T follicular helper cell (primary cell): ENCODE measurements around the gene PKP1.
"Not testable (repeated sequence)": the region's sequence is repeated elsewhere in the genome, so short reads cannot be mapped to it uniquely, and the experiment has no call there.

Experiments used
- DNase-seq: peaks from one replicate; pipeline ENCODE4 v3.0.0-alpha.2; 2020; ENCODE audit warnings: low read depth
- total RNA-seq, 2 experiments: gene quantifications; one replicate each; lab custom pipeline; 2026; lab: John Stamatoyannopoulos, UW

Gene PKP1, protein sequence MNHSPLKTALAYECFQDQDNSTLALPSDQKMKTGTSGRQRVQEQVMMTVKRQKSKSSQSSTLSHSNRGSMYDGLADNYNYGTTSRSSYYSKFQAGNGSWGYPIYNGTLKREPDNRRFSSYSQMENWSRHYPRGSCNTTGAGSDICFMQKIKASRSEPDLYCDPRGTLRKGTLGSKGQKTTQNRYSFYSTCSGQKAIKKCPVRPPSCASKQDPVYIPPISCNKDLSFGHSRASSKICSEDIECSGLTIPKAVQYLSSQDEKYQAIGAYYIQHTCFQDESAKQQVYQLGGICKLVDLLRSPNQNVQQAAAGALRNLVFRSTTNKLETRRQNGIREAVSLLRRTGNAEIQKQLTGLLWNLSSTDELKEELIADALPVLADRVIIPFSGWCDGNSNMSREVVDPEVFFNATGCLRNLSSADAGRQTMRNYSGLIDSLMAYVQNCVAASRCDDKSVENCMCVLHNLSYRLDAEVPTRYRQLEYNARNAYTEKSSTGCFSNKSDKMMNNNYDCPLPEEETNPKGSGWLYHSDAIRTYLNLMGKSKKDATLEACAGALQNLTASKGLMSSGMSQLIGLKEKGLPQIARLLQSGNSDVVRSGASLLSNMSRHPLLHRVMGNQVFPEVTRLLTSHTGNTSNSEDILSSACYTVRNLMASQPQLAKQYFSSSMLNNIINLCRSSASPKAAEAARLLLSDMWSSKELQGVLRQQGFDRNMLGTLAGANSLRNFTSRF
- 0 reads per million in 2 experiments for total RNA-seq

DNA sequence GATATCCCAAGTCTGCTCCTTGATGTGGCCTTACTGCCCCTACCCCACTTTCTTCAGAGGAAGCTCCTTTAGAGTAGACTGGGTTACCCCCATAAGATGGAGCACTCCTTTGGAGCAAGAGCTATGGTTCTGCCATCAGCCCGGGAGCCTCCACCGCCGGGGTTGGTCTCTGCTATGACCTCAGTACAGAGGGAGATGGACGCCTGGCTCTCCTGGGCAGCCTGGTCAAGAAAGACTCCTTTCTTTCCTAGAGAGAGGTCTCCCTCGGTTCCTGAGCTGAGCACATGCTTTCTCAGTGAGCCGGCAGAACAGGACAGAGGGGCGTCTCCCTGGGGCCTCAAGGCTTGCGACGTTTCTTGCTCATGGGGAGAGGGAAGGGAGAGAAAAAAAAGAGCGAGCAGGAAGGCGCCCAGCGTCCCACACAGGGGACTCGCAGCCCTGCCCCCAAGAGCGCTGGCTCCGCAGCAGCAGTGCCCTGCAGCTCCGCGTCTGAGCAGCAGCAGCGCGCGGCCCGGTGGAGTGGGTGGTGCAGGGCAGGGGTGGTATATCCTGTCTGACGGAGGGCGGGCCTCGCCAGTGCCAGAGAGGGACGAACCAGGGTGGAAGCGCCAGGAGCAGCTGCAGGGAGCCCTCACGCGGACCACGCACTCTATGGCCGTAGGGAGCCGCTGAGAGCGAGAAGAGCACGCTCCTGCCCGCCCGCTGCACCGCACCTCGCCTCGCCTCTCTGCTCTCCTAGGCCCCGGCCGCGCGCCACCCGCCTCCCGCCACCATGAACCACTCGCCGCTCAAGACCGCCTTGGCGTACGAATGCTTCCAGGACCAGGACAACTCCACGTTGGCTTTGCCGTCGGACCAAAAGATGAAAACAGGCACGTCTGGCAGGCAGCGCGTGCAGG is at the start of gene PKP1:
Gene PKP1 (plus strand): TSS at position 576 of the 899 bp plus-strand sequence. CDS start 197 bp downstream, at position 773.
- no peak for DNase-seq

DNA sequence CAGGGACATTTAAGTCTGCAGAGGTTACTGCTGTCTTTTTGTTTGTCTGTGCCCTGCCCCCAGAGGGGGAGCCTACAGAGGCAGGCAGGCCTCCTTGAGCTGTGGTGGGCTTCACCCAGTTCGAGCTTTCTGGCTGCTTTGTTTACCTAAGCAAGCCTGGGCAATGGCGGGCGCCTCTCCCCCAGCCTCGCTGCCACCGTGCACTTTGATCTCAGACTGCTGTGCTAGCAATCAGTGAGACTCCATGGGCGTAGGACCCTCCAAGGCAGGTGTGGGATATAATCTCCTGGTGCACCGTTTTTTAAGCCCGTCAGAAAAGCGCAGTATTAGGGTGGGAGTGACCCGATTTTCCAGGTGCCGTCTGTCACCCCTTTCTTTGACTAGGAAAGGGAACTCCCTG is 43.7 kb upstream of the PKP1 start:
- DNase-seq: not testable (repeated sequence)

DNA sequence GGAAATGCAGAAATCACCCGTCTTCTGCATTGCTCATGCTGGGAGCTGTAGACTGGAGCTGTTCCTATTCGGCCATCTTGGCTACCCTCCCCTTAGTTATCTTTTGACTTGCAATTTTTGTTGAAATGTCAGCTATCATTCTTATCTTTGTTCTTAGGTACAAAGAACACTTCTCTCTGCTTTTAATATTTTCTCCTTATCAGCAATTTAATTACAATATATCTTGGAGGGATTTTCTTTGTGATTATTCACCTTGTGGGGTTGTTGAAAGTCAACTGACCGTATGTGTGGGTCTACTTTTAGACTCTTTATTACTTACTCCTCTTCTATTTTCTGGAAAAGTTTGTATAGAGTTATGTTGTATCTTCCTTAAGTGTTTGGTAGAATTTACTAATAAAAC is 43.1 kb upstream of the PKP1 start:
- no peak for DNase-seq

DNA sequence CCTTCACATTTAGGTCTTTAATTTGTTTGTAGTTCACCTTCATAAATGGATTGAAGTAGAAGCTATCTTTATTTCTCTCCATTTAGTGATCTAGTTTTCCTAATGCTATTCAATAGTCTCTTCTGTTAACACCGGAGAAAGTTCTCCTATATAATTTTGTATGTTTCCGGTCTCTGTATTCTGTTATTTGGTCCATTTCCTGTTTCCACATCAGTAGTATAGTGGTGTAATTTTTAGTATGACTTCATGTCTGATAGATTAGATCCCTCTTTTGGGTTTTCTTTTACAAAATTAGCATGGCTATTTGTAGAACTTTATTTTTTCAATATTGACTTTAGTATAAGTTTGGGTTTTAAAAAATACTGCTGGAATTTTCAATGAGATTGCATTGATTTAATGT is 41.6 kb upstream of the PKP1 start:
- no peak for DNase-seq

DNA sequence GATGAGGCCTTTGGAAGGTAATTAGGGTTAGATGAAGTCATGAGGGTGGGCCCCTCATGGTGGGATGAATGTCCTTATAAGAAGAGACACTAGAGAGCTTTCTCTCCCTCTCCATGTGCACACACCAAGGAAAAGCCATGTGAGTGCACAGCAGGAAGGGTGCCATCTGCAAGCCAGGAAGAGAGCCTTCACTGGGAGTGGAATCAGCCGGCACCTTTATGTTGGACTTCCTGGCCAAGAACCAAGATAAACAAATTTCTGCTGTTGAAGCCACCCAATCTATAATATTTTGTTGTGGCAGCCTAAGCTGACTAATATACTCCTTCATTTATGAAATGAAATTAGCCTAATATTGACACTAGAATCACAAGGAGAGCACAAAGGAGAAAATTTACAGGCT is 38.2 kb upstream of the PKP1 start:
- no peak for DNase-seq

DNA sequence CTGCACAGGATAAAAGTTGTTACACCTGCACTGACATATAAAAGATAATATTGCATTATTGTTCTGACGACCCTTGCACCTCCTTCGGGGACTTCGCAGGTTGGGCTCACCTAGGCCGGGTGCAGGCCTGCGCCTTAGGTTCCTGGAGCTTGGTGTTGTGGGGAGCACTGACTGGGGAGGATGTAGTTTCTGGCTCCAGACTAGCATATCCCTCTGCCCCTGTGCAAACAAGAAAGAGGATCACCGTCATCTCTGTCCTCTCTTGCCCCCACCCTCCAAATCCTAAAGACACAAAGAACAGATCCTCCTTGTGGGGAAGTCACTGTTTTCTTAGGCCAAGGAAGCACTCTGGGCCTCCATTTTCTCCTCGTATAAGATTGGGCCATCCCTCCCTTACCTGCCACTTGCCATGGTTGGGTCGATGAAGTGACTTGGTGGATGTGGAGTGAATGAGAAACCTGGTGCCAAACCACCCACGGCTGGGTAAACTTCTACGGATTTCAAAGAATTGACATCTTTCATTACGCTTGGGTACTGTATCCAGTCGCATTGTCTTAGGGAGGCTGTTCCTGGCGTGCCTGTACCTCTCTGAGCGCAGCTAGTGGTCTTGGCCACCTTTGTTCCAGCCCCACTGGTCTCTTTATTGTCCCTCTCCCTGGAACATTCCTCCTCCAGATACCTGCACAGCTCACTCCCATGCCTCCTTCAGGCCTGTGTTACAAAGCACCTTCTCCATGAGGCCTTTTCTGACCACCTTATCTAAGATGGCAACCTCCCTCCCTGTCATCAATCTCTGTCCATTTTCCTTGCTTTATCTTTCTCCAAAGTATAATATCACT is 34.4 kb upstream of the PKP1 start:
- DNase-seq: no peak

DNA sequence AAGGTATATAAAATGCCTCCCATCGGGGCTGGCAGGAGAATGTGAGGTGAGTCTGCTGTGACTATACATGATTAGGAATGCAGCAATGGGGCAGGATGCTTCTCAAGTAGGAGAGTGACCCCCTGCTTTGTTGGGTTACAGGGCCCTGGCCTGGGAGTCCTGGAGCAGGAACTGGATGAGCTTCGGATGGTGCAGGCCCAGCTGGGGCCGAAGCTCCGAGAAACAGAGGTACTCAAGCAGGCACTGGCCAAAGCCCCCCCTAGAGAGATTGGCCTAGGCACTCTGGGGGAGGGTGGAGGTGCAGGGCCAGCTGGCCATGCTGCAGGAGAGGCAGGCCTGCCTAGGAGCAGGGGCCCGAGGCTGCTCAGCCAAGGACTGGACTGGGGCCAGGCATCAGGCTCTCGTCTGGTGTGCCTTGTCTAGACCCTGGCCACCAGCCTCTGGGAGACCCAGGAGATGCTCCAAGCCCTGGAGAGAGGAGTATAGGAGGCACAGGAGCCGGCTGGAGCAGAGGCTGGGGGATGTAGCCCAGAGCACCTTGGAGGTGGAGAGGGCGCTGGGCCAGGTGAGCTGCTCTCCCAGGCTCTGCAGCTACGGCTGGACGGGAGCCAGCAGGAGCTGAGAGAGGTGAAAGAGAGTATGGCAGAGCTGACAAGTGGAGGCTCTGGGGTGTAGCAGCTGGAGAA is 32.8 kb upstream of the PKP1 start:
- no peak for DNase-seq

DNA sequence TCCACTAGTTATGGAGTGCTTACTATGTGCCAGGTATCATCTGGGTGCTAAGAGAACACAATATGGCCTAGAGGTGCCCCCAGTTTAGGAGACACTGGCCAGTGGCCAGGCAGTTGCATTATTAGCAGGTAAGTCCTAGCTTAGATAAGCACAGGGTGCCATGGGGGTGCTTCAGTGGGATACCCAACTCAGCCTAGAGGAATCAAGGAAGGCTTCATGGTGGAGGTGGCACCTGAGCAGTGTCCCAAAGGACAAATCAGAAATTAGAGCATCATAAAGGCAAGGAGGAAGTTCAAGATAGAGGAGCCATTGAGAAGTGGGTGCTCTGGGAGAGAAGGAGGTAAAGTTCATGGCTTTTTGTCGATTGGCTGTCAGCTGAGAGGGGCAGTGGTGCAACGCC is 31.9 kb upstream of the PKP1 start:
- DNase-seq: no peak

DNA sequence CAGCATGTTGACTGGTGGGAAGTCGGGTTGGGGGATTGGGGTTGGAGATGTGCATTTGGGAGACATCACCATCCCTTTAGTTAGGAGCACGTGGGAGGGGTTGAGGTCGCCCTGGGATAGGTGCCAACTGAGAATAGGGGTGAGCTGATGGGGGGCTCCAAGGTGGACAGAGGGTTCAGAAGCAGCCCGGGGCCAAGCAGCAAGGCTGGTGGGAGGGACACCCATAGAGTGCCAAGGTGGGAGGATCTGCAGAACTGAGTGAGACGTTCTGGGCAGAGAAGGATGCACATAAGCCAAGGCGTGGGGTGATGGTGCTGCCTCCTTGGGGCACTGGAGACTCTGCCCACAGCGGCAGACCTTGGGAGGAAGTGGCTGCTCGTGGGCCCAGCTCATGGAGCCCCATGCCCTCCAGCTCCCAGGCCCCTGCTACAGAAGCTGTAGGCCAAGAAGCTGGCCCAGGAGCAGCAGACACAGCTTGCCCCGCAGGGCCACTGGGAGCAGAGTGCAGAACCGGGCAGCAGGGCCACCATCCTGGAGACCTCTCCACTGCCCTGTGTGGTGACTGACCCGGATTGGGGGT is 31.4 kb upstream of the PKP1 start:
- DNase-seq: no peak

DNA sequence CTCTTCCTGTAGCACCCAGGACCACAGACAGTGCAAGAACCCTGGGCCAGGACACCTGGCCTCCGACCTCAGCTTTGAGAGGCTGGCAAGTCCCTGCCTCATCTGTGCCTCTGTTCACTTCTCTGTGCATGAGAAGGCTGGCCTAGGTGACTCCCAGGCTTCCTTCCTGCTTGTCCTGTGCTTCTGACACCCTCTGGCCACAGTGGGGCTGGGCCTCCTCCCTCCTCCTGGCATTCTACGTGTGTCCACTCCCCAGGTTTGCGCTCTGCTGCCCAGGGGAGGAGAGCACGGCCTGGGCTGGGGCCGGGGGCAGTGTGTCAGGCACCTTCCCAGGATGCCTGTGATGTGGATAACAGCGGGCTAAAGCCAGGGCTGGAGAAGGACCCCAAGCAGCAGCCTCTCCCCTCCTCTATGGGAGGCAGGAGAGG is 30.3 kb upstream of the PKP1 start:
- no peak for DNase-seq

DNA sequence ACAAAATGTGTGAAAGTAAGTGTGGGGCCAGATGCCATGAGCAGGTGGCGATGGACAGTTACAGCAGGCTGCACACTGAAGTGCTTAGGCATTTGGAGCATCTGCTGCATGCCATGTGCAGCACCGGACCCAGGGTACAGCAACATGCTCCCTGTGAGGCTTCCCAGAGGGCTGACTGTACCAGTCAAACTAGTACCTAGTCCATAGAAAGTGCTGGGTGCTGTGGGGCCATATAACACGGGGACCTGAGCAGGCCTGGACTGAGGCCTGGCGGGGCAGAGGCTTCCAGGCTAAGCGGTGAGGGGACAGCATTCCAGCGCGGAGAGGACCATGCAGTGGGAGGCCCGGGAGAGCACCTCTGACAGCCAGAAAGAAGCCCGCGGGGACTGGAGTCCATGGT is 29.9 kb upstream of the PKP1 start:
- DNase-seq: no peak

DNA sequence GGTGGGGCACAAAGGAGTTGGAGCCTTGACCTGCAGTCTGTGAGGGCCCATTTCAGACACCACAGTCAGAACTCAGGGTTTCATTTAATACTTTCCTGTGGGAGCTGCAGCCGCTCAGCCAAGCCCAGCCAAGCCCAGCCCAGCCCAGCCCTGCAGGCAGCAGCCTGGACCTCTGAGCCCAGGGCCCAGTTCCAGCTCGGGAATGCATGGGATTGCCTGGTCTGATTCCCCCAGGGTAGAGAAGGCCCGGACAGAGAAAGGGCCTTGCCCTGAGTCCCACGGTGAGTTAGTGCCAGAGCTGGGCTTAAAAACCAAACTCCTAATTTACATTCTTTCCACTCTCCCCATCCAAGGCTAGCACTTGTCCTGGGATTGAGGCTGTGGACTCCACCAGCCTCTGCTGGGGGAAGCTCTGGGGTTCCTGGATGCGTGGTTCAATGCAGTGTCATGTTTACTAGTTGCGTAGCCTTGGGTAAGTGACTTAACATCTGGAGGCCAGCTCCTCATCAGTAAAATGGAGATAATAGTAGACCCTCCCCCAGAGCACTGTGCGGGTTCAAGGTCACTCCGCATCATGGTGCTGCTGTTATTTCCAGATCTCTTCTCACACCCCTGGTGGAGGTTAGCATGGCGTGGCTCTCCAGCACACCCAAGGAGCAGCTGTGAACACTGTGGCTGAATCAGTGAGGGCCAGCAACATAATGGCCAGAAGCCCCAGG is 29.2 kb upstream of the PKP1 start:
- DNase-seq: no peak

DNA sequence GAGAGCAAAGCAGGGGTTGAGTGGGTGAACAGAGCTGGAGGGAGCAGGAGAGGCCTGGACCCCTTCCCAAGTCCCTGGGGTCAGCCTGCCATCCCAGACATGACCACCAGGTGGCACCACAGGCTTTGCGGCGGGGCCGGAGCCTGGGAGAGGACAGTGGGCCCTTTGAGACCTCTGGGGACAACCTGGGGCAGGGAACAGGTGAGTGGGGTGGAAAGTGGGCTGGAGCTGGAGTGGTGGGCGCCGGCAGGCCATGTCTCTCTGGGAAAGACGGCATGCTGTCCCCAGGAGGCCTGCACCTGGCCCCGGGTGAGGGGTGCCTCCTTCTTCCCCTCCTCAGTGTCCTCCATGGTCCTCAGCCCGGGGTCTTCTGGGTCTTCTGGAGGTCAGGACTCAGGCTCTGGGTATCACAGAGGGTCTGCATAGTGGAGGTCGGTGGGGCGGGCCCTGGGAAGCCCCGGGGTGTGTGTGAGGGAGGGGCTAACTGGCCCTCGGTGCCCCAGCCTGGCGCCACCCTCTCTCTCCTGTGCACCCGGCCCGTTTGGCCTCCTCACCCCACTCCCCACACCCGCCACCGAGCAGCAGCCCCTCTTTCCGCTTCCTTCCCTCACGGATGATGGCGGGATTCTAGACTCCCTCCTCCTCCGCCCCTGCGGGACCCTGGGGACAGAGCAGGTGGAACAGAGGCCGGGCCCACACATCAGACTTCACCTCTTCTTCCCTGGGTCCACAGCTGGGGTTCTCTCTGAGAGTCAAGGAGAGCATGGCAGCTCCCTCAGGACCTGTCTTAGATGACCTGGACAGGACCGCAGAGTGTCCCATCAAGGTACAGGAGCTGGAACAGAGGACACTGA is 28.5 kb upstream of the PKP1 start:
- peak; percentile 43 for DNase-seq

DNA sequence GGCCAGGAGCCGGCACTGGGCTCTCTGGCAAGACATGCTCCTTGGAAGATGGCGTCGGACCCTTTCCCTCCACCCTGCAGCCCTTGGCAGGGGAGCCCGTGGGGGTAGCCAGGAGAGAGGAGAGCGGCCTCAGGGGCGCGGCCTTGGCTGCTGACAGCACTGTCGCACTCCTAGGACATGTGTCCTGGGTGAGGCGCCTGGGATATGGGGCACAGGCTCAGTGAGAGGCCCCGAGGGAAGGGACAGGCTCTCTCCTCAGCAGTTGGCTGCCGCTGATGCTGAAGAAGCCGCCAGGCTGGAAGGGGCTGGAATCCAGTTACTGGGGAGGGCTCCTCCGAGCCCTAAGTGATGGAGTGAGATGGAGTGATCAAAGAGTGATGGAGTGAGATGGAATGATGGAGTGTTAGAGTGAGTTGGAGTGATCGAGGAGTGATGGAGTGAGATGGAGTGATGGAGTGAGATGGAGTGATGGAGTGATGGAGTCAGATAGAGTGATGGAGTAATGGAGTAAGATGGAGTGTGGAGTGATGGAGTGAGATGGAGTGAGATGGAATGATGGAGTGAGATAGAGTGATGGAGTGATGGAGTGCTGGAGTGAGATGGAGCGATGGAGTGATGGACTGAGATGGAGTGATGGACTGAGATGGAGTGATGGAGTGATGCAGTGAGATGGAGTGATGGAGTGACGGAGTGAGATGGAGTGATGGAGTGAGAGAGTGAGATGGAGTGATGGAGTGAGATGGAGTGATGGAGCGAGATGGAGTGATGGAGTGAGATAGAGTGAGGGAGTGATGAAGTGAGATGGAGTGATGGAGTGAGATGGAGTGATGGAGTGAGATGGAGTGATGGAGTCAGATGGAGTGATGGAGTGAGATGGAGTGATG is 27.6 kb upstream of the PKP1 start:
- no peak for DNase-seq

DNA sequence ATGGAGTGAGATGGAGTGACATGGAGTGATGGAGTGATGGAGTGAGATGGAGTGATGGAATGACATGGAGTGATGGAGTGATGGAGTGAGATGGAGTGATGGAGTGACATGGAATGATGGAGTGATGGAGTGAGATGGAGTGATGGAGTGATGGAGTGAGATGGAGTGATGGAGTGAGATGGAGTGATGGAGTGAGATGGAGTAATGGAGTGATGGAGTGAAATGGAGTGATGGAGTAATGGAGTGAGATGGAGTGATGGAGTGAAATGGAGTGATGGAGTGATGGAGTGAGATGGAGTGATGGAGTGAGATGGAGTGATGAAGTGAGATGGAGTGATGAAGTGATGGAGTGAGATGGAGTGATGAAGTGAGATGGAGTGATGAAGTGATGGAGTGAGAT is 25.2 kb upstream of the PKP1 start:
- DNase-seq: not testable (repeated sequence)

DNA sequence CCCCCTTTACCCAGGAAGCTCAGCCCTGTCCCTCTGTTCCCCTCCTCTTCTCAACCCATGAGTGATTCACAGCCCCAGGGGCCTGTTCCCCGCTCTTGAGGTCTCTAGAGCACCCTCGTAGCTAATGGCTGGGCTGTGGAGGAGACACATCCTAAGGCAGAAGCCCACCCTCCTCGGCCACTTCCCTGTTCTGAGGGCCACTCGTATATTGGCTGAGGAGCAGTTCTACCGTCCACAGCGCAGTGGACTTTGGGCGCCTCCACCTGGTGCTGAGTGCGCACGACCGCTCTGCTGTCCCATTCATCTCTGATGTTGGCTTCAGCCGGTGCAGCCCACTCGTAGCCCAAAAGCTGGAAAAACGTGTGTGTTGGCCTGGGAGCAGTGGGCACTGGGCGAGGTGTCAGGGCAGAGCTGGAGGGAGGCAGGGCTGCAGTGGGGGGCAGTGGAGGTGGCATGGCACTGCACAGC is 24.5 kb upstream of the PKP1 start:
- no peak for DNase-seq

DNA sequence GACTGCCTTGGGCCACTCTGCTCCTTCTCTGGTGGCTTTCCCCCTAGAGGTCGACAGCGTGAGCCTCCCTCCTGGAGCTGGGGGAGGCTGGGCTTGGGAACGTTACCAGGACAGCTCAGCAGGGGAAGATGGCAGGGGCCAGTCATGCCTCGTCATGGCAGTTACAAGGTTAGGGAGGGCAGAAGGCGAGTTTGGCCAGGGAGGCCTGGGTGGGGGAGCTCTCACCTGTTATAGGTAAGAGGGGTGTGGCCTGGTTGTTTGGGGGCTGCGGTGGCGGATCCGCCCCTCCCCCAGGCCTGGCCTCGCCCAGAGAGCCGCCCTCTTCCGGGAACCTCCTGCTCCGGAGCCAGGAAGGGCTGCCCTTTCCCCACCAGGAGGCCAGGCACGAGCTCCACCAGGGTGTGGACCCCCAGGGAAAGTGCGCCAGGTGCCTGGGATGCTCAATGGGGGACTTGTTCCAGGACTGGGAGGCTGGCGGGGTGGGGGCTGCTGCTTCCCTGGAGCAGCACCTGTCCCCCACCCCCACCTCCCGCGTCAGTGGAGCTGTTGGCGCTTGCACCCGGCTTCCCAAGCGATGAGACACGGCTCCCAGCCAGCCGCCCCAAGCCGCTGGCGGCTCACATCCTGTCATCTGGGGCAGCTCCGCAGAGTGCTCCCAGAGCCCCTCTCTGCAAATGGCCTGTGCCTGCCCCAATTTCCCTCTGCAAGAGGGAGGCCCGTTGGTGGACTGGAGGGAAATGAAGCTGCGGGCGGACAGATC is 23.6 kb upstream of the PKP1 start:
- DNase-seq: no peak
